HG03064 (cell line): ENCODE results near the gene CNNM3.
"Not testable (repeated sequence)": the region's sequence is repeated elsewhere in the genome, so short reads cannot be mapped to it uniquely, and the experiment has no call there.

ENCODE experiments used
- ATAC-seq: cut with Tn5 transposase; IDR thresholded peaks from one replicate; pipeline ENCODE4 v1.9.1; 2021; ENCODE audit warnings: low read depth; ENCODE audit not compliant: unreplicated experiment

CNNM3 gene

DNA sequence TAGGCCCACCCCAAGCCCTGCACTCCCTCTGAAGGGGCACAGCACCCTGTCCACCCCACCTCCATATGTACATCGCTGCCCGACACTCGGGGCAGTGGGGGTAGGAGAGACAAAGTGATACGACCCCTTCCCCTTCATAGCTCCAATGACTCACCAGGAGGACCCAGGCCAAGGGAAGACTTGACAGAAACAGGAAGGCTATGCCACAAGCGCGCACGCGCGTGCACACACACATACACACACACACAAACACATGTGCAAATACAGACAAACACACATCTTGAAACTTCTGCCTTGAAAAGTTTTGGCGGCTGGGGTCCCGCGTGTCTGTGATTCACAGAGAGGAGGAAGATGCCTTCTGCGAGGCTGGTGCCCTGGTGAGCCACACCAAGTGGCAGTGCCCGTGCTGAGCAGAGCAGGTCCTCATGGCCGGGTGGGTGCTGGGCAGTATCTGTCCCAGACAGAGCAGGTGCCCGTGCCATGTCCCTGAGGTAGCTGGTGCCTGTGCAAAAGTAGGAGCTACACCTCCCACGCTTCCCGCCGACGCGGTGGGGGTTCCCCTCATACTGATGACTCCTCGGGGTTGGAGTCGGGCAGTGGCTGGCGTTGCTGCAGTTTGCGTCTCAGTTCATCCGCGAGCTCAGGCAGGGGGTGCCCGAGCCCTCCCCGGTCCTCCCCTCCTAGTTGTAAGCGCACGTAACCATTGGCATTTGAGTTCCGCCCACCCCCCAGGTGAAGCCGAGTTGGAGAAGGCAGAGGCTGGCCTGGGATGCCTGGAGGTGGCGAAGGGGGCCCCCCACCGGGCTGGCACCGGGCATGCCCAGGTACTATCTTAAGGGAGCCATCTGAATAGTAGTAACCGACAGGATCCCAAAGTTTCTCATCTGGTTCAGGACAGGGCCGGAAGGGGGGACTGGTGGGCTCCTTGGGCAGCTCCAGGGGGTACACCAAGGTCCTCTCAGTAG, 44.3 kb downstream of the CNNM3 start:
- no peak for ATAC-seq

DNA sequence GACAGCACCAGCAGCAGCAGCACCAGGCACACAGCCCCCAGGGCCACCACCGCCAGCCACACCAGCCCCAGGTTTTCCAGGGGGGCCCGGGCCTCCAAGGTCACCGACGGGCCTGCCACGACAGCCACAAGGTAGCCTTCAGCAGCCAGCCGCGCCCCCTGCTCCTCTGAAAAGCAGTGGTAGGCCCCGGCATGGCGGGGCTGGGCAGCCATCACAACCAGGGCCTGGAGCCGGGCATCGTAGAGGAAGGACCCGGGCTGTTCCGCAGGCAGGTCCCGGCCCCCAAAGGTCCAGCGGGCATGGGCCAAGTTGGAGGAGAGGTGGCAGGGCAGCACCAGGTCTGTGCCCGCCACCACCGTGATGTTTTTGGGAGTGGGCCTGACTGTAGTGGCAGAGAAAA, 45.0 kb downstream of the CNNM3 start:
- ATAC-seq = no peak

DNA sequence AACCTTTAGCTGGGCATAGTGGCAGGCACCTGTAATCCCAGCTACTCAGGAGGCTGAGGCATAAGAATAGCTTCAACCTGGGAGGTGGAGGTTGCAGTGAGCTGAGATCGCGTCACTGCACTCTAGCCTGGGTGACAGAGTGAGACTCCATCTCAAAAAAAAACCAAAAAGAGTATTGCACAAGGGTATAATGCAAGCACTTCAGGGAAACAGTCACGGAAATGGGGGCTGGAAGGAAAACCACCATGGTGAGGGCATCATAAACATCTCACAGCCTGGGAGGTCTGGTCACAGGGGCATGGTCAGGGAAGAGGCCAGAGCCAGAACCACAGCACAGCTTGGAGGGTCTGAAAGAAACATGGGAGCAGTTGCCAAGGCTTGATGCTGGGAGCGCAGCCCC, 47.0 kb downstream of the CNNM3 start:
- not testable (repeated sequence) for ATAC-seq

DNA sequence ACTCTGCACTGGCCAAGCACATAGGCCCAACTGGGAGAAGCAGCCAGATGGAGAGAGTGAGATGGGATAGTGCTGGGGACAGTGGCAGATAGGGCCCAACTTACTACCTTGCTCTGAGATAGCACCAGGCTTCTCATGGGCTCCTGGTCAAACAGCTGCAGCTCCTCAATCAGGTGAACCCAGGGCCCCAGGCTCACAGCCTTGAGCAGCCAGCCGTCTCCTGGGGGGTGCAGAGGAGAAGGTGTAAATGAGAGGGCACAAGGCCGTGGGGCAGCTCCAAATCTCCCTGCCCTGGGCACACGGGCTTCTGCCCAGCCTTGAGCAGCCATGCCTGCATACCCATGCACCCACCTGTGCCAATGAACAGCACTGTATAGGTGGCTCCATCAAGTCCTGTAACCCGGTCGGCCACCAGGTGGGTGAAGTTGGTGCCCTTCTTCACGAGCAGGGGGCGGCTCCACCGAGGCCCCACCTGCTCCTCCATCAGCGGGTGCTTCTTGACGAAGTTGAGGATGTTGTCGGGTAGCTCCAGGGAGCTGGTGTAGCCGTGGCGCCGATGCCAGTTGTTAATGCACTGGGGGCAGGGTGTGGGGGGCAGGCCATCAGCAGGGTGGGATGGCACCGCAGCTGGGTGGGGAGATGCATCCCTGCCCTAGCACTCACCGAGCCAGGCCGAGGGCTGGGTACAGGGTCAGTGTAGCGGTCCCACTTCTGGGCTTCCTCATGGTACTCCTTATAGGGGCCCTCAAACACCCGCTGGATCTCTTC, 47.7 kb downstream of the CNNM3 start:
- no peak for ATAC-seq

DNA sequence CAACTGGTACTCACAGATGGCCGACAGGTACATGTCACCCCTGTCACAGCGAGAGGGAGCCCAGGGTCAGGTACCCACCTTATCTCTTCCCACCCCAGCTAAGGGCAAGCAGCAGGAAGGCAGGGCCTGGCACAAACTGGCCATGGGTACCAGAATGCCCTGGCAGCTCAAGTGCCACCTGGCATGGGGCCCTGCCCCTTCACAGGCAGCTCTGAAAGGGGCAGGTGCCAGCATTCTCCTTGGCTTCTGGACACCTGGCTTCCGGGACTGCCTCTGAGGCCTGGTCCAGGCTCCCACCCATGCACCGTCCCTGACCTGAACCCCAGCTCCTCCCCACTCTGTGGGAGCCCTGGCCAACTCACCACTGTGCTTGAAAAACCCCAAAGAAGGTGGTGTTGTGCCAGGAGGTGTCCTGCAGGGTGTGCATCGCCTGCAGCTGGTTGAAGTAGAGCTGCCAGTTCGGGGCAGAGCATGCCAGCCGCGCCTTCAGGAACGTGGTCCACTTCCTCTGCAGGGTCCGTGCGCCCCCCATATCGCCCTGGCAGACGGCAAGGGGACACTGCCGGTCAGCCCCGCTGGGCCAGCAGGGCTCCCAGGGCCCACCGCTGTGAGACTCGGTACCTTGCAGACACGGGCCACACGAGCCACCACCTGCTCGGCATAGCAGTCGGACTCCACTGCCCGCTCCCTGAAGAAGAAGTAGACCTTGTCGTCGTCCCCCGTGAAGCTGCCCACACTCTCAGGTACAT, 48.4 kb downstream of the CNNM3 start:
- no peak for ATAC-seq

DNA sequence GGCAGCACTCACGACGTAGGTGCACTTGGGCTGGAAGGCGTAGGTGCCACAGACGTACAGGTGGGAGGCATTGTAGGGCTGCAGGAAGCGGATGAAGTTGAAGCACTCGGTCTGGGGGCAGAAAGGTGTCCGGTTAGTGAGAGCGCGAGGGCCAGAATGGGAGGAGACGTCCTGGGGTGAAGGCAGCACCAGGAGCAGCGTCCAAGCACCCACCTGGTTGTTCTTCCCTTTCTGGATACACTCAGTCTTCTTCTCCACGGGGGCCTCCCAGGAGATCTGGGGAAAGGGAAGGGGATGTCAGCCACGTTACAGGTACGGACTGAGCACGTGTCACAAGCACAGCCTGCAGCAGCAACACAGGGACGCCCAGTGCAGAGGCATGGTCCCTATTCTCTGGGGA, 49.6 kb downstream of the CNNM3 start:
- no peak for ATAC-seq

DNA sequence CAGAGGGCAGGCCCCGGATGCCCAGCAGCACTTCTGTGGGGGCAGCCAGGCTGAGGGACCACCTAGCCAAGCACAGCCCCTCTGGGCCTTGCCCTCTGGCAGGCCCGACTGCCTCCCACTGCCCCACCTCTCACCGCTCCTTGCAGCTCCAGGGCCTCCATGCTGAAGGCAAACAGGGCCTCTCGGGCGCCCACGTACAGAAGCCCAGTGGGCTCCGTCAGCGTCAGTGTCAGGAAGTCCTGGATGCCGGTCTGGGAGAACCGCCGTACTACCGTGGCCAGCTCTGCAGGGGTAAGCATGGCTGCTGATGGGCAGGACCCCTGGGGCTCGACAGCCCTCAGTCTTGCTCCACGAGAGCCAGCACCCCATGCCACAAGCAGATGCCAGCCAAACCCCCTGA, 50.1 kb downstream of the CNNM3 start:
- no peak for ATAC-seq

DNA sequence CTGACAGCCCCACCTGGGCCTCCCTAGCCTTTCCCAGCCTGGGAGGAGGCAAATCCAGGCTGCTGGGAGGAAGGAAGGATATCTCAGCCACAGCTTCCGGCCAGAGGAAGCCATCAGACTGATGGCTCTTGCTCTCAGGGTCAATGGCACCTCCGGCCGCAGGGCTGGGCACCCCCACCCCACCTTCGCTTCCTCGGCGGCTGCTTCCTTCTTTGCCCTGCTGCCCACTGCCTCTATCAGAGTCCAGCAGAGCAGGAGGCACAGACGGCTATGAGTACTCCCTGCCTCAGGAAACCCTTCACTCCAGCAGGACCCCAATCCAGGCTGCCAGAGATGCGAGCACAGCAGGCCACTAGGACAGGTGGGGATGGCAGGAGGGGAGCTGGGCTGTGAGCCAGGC, 50.5 kb downstream of the CNNM3 start:
- ATAC-seq = no peak

DNA sequence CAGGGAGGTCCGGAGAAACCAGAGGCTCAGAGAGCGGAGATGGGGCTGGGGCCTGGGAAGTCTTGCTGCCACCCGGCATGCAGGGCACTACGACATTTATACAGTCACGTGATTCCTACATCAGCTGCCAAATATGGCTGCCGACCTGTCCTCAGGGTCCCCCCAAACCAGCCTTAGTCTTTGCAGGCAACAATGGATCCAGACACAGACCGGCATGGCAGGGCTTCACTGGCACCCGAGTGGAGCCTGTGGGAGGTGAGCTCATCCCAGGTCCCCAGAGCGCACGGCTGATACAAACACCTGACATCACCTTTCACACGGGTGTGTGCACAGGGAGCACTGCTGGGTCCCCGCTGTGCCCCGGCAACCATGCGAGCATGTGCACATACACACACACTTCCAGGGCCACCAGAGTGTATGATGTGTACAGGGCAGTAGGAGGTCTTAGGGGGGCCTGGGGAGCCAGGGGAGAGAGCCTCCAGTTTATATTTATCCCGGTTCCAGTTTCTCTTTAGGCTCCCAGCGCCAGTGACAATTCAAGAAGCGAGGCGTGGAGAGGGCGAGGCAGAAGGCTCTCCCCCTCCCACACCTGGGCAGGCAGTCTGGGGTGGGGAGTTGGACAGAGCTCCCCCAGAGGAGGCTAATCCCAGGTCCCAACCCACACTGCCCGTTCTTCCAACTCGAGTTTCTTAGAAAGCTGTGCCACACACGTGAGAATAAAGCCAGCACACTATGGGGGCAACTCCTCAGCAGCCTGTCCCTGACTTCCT, 51.1 kb downstream of the CNNM3 start:
- ATAC-seq = no peak

DNA sequence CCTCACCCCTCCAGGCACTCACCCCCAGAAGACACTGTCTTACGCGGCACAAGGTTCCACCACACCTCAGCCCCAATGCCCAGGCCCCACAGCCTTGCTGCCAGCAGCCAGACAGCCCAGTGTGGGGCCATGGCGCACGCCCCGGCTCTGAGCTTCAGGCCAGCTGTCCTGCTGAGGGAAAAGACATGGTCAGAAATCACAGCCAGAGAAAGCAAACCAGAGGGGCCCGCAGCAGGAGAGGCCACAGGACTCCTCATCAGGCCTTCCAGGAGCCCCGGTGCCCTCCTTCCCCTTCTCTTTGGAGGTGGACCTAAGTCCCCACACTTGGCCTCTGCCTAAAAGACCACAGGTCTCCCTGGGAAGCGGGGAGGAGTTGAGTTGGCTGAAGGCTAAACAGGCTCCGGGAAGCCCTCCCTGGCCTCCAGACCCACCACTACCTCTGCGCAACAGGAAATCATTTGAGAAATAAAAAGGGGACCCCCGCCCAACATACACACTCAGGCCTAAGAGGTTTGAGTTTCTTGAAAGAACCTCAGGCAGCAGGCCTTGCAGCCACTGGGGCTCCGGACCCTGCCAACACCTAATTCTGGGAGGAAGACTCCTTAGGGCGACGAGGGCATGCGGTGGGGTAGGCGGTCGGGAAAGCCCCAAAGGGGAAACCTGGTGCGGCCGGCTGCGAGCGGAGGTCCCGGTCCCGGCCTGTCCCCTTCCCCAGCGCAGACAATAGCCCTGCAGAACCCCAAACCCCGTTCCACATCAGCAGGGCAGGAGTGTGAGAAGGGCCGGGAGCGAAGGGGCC, 51.9 kb downstream of the CNNM3 start:
- ATAC-seq = no peak

DNA sequence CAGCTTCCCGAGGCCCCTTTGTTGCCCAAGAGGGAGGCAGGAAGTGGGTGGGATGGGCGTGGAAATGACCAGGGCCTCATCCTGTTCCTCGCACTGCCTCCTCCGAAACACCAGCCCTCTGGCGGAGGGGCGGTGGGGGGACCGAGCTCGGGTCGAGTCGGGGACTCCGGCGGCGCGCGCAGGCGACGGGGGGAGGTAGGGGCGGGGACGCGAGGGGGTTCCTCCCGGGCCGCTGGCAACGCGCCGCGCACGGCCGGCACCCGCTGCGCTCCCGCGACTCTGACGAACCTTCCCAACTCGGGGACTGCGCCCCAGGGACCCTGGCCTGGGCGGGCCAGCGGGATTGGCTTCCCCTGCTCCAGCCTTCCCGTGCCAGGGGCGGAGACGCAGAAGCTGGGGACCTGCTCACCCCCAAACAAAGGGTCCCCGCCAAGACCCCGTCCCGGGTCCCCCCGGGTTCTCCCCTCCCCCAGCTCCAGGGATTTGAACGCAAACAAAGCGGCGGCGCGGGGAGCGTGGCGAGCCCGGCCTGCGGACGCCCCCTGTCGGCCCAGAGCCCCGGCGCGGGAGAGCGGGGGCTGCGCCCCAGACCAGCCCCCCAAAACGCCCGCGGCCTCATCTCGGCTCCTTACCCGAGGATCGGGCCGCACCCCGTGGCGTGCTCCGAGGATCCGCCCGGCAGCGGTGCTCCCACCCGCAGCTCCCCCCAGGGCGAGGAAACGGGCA, 52.6 kb downstream of the CNNM3 start:
- ATAC-seq = peak; percentile 36

DNA sequence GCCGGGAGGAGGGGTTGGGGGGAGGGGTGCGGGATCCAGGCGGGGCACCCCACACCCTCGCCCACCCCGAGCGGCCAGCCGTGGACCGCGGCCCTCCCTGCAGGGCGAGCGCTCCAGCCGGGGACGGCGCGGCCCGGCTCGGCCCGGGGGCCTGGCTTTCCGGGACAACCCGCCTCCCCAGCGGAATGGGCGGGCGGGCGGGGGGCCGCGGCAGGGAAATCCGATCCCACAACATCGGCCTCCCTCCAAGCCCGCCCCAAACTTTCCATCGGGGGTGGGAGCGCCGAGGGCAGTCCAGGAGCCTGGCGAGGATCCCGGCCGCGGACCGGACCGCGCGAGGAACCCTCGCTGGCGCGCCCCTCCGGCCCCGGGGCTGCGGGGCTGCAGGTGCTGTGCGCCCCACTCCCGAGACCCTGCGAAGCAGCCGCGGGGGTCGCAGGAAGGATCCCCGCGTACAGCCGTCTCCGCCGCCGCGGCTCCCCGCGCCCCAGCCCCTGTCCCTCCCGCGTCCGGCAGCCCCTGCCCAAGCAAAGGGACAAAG, 53.3 kb downstream of the CNNM3 start:
- peak; percentile 10 for ATAC-seq

DNA sequence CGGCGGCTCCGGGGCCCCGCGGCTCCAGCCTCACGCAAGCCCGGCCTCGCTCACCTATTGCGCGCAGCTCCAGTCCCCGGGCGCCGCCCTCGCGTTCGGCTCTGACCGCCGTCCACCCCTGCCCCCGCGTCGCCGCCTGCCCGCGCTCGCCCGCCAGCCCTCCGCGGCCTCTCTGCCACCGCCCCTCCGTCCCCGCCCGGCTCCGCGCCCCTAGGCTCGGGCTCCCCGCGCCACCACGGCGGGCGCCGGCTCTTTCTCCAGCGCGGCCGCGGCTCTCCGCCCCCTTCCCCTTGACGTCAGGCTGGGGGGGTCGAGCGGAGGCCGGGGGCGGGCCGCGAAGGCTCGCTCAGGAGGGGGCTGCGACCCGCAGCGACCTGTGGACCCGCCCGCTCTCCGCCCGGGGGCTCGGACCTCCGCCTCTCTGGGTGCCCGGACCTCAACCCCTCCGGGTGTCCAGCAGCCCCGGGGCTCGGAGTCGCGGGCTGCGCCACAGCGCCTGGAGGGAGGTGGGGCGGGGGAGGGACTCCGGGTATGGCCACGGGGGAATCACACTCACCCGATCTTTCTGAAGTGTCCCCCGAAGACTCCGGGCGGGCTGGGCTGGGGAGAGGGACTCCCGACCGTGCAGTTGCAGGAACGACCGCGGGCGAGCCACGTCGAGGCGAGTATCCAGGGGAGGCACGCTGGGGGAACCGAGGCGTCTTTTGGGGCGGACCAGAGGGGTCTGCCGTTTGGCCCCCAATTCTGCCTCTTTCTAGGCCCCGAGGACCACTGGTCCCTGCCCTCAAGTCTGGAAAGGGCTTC, 54.0 kb downstream of the CNNM3 start, which contains the start of gene SEMA4C:
Gene SEMA4C, minus strand, starts transcription at position 259 of the 804 bp plus-strand sequence. CDS start 2,194 bp downstream, outside the sequence.
- ATAC-seq = no peak

DNA sequence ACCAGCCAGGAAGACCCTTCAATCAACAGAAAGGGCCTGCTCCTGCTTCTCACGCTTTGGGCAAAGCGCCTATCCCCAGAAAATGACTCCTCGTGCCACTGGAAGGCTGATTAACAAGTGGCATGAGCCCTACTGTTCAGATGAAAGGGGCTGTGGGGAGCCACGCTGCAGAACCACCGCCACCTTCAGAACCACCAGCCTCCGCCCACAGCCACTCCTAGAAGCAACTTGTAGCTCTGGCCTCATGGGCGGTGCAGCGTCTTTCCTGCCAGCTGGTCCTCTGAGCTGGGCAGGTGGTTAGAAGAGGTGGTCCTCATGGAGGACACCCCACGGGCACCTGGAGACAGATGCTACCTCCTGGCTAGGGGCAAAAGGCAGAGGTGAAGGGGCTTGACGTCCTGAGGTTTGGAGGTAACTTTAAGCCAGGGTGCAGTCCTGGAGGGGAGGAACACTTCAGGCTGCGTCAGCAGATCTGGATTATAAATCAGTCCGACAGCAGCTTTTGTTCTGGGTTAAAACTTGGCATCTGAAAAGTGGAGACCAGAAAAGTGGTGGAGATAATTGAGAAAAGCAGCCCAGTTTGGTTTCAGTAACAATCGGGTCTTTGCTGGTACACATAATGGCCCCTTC, 54.7 kb downstream of the CNNM3 start:
- no peak for ATAC-seq

DNA sequence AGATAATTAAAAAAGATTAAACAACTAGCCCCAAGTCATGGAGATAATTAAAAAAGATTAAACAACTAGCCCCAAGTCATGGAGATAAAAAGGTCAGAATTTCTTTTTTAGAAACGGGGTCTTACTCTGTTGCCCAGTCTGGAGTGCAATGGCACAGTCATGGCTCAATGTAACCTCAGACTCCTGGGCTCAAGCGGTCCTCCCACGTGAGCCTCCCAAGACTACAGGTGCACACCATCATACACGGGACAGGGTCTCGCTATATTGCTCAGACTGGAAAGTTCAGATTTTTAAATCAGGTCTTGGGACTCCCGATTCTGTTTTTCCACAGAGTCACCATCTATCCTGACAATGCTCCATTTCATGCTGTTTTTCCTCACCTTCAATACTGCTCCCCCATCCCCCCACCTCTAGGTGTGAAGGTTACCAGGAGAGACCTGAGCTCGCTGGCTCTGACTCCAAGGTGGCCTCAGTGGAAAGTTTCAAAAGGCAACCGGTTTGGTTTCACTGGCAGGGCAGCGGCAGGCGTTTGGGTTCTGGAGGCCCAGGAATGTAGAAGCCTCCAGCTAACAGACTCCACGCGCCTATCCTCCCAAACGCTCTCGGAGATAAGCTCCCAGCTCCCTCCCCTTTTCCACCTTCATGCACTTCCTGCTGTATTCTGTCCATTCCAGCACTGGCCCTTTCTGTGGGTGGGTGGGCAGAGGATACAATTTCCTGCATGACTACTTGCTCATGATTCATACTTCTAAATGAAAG, 56.7 kb downstream of the CNNM3 start:
- ATAC-seq = no peak

DNA sequence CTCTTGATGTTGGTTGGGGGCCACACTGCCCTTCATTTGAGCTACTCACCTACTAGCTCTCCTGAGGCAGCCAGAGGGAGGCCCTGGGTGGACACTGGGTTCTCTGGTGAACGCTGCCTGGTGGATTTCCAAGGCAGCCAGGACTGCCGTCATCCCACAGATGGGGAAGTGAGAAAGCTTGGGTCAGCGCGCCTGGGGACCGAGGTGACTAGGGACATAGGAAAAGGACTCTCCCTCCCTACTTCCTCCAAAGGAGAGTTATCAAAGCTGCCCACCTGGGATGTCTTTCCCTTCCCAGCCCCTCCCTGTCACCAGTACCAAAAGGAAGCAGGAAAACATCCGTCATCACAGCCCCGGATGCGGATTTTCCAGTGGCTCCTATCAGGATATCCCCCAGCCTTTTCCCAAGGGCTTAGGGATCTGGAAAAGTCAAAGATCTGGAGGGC, 57.6 kb downstream of the CNNM3 start:
- no peak for ATAC-seq
